ENCODE data around the gene RAI2. TPM values are rescaled to one million over a fixed set of nuclear protein-coding genes. Genes with fewer than 3 reads are reported as not detected.
A peak's percentile ranks its signal among the peaks of the same experiment; 100 is the strongest.

RAI2 gene
- total RNA-seq: 32.1 TPM
- long read RNA-seq, partial matches to known transcripts: 1 of 79 reads
- long read RNA-seq, other reads (novel, unspliced or antisense): 70 of 79 reads

GRCh38 chrX:17860811-17861488 is at the start of gene RAI2:
RAI2 (minus strand) TSS chrX:17861298; CDS start chrX:17802010, 59,288 bp downstream.
- H3K27me3 ChIP-seq: no peaks in the 10 kb centered on the region

GRCh38 chrX:17888421-17888820 is 27.3 kb upstream of the RAI2 start:
- intact Hi-C loops (cut with DNase I): no loop called here
- Histone ChIP-seq H3K36me3 (no peaks in the 10 kb centered on the region), H3K4me1 (no peaks in the 10 kb centered on the region), H3K27me3 (no peaks in the 10 kb centered on the region), H3K27ac (no peak overlapping the region), H3K9me3 (no peaks in the 10 kb centered on the region), H3K4me3 (no peak overlapping the region)
- no peak for DNase-seq
- no peak for ATAC-seq
- no peak for TF ChIP-seq CTCF (IDR thresholded peaks at IDR 0.05)

More at GRCh38 chrX:17860811-17861488, at the start of gene RAI2:
- no peaks in the 10 kb centered on the region for H3K4me1 ChIP-seq
- no peaks in the 10 kb centered on the region for H3K9me3 ChIP-seq
- H3K27ac ChIP-seq: peak within 1 kb of the TSS; percentile 42
- intact Hi-C loops (cut with DNase I): no loop called here
- peak within 1 kb of the TSS; percentile 58 for H3K4me3 ChIP-seq
- TF ChIP-seq CTCF (IDR thresholded peaks at IDR 0.05): no peak
- no peaks in the 10 kb centered on the region for H3K36me3 ChIP-seq
- ATAC-seq (peak; percentile 83), DNase-seq (peak; percentile 77)

GRCh38 chrX:17882680-17883079 is 21.6 kb upstream of the RAI2 start:
- intact Hi-C loops (cut with DNase I): no loop called here
- DNase-seq (no peak), ATAC-seq (no peak)
- Histone ChIP-seq H3K4me1 (no peaks in the 10 kb centered on the region), H3K4me3 (no peak overlapping the region), H3K36me3 (no peaks in the 10 kb centered on the region), H3K27me3 (no peaks in the 10 kb centered on the region), H3K27ac (no peak overlapping the region), H3K9me3 (no peaks in the 10 kb centered on the region)
- TF ChIP-seq CTCF (IDR thresholded peaks at IDR 0.05): no peak

DNA sequence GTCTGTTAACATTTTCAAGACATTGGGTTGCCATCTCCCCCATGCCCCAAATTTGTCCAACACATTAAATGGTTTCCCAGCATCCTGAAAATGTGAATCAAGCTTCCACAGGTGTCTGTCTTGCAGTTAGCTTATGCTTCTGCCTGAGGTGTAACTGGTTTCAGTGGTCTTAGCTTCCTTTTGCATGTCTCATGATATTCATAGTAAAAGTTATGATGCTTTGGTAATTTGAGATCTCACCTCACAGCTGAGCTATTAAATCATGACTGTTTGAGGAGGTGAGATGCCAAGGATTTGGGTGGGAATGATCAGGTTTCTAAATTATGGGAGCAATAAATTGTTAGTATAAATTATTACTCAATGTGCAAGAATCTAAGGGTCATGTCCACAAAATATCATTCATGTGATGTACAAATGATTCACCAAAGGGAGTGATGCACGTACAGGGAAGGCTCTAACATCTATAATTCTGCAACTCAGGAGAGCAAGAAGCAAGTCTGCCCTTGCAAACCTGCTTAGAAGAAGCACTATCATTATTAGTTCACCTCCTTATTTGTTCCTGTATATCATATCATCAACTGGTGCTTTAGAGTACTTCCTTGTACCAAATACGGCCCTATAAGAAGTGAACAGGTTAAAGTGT is 17.1 kb upstream of the RAI2 start:
- Histone ChIP-seq H3K9me3 (no peaks in the 10 kb centered on the region), H3K27me3 (no peaks in the 10 kb centered on the region), H3K36me3 (no peaks in the 10 kb centered on the region), H3K4me3 (no peak overlapping the region), H3K4me1 (no peaks in the 10 kb centered on the region), H3K27ac (no peak overlapping the region)
- no peak for TF ChIP-seq CTCF (IDR thresholded peaks at IDR 0.05)
- ATAC-seq: no peak
- DNase-seq: no peak
- intact Hi-C loops (cut with DNase I): no loop called here

GRCh38 chrX:17876135-17876534 is 15.0 kb upstream of the RAI2 start:
- H3K27me3 ChIP-seq: no peaks in the 10 kb centered on the region
- H3K9me3 ChIP-seq: no peaks in the 10 kb centered on the region
- TF ChIP-seq CTCF (IDR thresholded peaks at IDR 0.05): no peak
- ATAC-seq (peak; percentile 15), DNase-seq (no peak)
- no peak overlapping the region for H3K27ac ChIP-seq
- H3K4me3 ChIP-seq: no peak overlapping the region
- no peaks in the 10 kb centered on the region for H3K36me3 ChIP-seq
- intact Hi-C loops (cut with DNase I): no loop called here
- H3K4me1 ChIP-seq: no peaks in the 10 kb centered on the region

Measured in upper lobe of right lung (tissue), 1 donor.